K562 (cell line): ENCODE data around the gene PHC1. TPM values are rescaled to one million over a fixed set of nuclear protein-coding genes. Genes with fewer than 3 reads are reported as not detected.

Source experiments
- BRF1 ChIP-seq: IDR thresholded peaks from 3 replicates; pipeline ENCODE4 v1.6.1; 2011; ENCODE audit warnings: borderline replicate concordance, mild to moderate bottlenecking; ENCODE audit not compliant: insufficient read length; ENCODE audit errors: extremely low read depth
- ELK3 ChIP-seq: fragments of 450-650 bp; formaldehyde crosslinking; IDR thresholded peaks from 2 replicates; pipeline ENCODE4 v1.4.0; 2020; ENCODE audit warnings: mild to moderate bottlenecking
- HDAC1 ChIP-seq, 2 experiments: fragments of 450-650 bp; IDR thresholded peaks; 2 replicates each; pipeline ENCODE4 v1.6.1; 2016 to 2017; ENCODE audit warnings: inconsistent platforms in 1 of 2, mild to moderate bottlenecking in 1 of 2, moderate library complexity in 1 of 2
- POLR2A ChIP-seq: fragments of 450-650 bp; conservative IDR thresholded peaks from 2 replicates; pipeline ENCODE4 v1.6.1; 2016
- PRDM10 ChIP-seq: fragments of 450-650 bp; IDR thresholded peaks from 2 replicates; pipeline ENCODE4 v1.6.1; 2018; ENCODE audit not compliant: partially characterized antibody
- RCOR1 ChIP-seq, 2 experiments: IDR thresholded peaks; 2 replicates each; pipeline ENCODE4 v1.6.1; 2012; ENCODE audit warnings: low read depth in 2 of 2, low read length in 2 of 2, borderline replicate concordance in 1 of 2, improper control_type of control experiment in 1 of 2
- SMARCA4 ChIP-seq: fragments of 450-650 bp; IDR thresholded peaks from 2 replicates; pipeline ENCODE4 v1.6.1; 2016
- VEZF1 ChIP-seq: fragments of 200-800 bp; sonication (Bioruptor generic); IDR thresholded peaks from 2 replicates; pipeline ENCODE4 v1.6.1; 2017; ENCODE audit warnings: missing genetic modification characterization, missing compliant biosample characterization
- XRCC3 ChIP-seq: fragments of 450-650 bp; IDR thresholded peaks from 2 replicates; pipeline ENCODE4 v1.6.1; 2017; ENCODE audit warnings: mild to moderate bottlenecking, moderate library complexity
- ZBTB40 ChIP-seq, 2 experiments: fragments of 450-650 bp in 1 of 2; sonication (generic) in 1 of 2; formaldehyde crosslinking in 1 of 2; IDR thresholded peaks; 2 replicates each; pipeline versions ENCODE4 v1.7.1 to v1.9.0; 2016 to 2022; ENCODE audit warnings: inconsistent platforms in 1 of 2, mild to moderate bottlenecking in 1 of 2, missing genetic modification reagents in 1 of 2
- polyA plus RNA-seq, 8 experiments: library from polyadenylated mRNA; depleted of rRNA in 4 of 8; stranded (reverse) in 5 of 8; unstranded in 3 of 8; fragments of >200 nt; fragmentation: Nextera tagmentation in 2 of 8; fragmentation: Illumina TruSeq in 1 of 8; extraction: Ambion mirVana in 2 of 8; extraction: Trizol in 1 of 8; gene quantifications; 2 replicates each; pipeline versions ENCODE4 v1.2.1 to v1.2.3, GENCODE V29; 2011 to 2014; ENCODE audit warnings: inconsistent platforms in 1 of 8, missing spikeins in 1 of 8
- total RNA-seq, 7 experiments: library from RNA; depleted of rRNA in 6 of 7; stranded (reverse); fragments of >200 nt in 6 of 7; fragmentation: Illumina TruSeq in 2 of 7; extraction: Trizol in 2 of 7; gene quantifications; 2 replicates each; pipeline versions ENCODE4 v1.2.1 to v1.2.3, GENCODE V29; 2011 to 2021; ENCODE audit warnings: low replicate concordance in 1 of 7

The PHC1 gene
- total and polyA plus RNA-seq, 9 of the 15 experiments (the other 6 are each of a cell fraction or from before 2014, with no cell fraction given), result 1.9 to 13.7 (median 6.9) TPM

- TF ChIP-seq ZBTB40 (IDR thresholded peaks at IDR 0.05) (peak; percentile 48; the same call in 1 of the 2 replicates), ZBTB40 (CRISPR knock-in tag; IDR thresholded peaks at IDR 0.05) (no peak), POLR2A (peak; percentile 50), VEZF1 (peak; percentile 36), RCOR1 (IDR thresholded peaks at IDR 0.05; ENCODE audit: borderline replicate concordance in 1 of 2, low read depth in 2 of 2, low read length in 2 of 2) (peak in 1 of 2 experiments; percentile 3; a peak in 1 of 4 replicates), HDAC1 (IDR thresholded peaks at IDR 0.05) (0 out of 4 replicates have a peak, but pooled peaks of 1 of the 2 experiments have one; percentile 52), XRCC3 (no peak), SMARCA4 (peak; percentile 28; the same call in 1 of the 2 replicates), ELK3 (CRISPR knock-in tag) (no peak), PRDM10 (peak; percentile 66), BRF1 (no peak)
Measured at GRCh38 chr12:8914716-8915526, 612 bp downstream of the PHC1 start (continued).
